GM12874 (cell line): ENCODE data around the gene CRELD1.

Source experiments
- CTCF ChIP-seq: IDR thresholded peaks from 2 replicates; pipeline ENCODE4 v1.5.1; 2011; ENCODE audit warnings: low read depth, mild to moderate bottlenecking, control low read depth, low read length, moderate library complexity; ENCODE audit not compliant: insufficient read depth

The CRELD1 gene

GRCh38 chr3:9902372-9903237, 31.0 kb upstream of the CRELD1 start, which contains the start of gene IL17RE:
Gene IL17RE, plus strand, starts transcription at chr3:9902848. Its CDS starts 85 bp downstream, at chr3:9902933.
- no peak for TF ChIP-seq CTCF

- no peak for TF ChIP-seq CTCF
Observed at GRCh38 chr3:9903238-9903624, 30.4 kb upstream of the CRELD1 start.

GRCh38 chr3:9903904-9904303, 29.7 kb upstream of the CRELD1 start:
- no peak for TF ChIP-seq CTCF

GRCh38 chr3:9906480-9906879, 27.2 kb upstream of the CRELD1 start:
- TF ChIP-seq CTCF, result no peak

DNA sequence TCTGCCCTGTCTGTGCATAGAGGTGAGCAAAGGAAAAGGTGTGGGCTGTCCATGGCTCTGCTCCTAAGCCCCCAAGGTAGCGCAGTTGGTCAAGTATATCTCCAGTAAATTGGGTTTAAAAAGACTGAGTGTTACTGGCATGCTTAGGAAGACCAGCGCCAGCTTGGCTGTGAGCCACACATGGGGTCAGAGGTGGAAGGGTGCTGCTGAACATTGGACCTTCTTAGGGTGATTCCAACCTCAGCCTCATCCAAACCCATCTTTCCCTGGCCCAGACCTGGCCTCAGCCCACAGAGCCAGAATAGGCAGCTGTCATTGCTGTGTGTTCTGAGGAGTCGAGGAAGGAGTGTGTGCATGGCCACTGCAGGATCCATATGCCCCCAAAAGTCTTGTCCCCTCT, 25.3 kb upstream of the CRELD1 start:
- no peak for TF ChIP-seq CTCF

DNA sequence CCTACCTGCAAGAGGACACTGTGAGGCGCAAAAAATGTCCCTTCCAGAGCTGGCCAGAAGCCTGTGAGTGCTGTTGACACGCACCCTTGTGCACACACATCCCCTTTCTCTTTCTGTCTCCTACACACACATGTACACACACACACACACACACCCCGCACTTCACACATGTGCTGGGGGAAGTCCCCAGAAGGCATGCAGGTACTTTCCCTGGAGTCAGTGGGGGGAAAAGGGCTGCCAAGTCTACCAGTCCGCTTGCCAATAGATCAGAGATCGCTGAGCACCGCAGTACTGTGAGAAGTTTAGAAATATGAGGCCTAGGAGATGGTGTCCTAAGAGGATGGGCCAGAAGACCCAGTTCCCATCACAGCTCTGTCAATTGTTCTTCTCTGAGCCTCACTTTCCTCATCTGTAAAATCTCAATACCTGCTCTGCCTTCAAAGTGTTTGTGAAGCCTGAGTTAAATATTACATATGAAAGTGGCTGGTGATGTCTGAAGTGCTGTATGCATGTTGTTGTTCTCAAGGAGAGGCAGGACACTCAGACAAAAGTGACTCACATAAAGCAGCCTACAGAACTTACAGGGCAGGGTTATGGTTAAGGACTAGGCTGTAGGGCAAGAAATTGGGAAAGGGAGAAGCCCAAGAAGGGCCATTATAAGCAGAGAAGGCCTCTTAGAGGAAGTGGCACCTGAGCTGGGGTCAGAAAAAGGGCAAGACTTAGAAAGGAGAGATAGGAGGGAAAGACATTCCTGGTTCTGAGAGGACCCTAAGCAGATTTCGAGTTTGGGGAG, 24.2 kb upstream of the CRELD1 start:
- TF ChIP-seq CTCF, result no peak

GRCh38 chr3:9911863-9912262, 21.8 kb upstream of the CRELD1 start:
- no peak for TF ChIP-seq CTCF
